Common myeloid progenitor, CD34-positive (primary cell): ENCODE data around the gene IZUMO1.

ENCODE experiments used
- CTCF ChIA-PET: fragments of 350-600 bp; sonication (Branson Sonifier 250); formaldehyde crosslinking; loops from one replicate; lab custom pipeline; 2021; ENCODE audit warnings: antibody characterized with exemption; lab: Charles Lee
- POLR2A ChIA-PET: fragments of 350-600 bp; sonication (Branson Sonifier 250); formaldehyde crosslinking; loops from one replicate; lab custom pipeline; 2021; ENCODE audit warnings: antibody characterized with exemption; lab: Charles Lee
- DNase-seq, 3 donors: peaks; one replicate each; pipeline versions ENCODE4 v3.0.0 to v3.0.0-alpha.2; 2013
- H3K27ac ChIP-seq, 2 experiments: 1 replicate in 1 of 2; 2 replicates in 1 of 2; pipeline ENCODE4 v1.7.0; 2013; ENCODE audit warnings: inconsistent platforms in 2 of 2, low read length in 2 of 2, mild to moderate bottlenecking in 2 of 2, low read depth in 1 of 2, moderate library complexity in 1 of 2; ENCODE audit not compliant: severe bottlenecking in 2 of 2, insufficient read depth in 1 of 2, poor library complexity in 1 of 2
- H3K27me3 ChIP-seq, 5 experiments: replicated peaks in 2 of 5; 1 replicate in 3 of 5; 2 replicates in 2 of 5; pipeline versions ENCODE4 v1.6.1 to v1.7.0; 2013; ENCODE audit warnings: low read length in 4 of 5, mild to moderate bottlenecking in 2 of 5, moderate library complexity in 2 of 5, inconsistent platforms in 1 of 5; ENCODE audit not compliant: insufficient read depth in 5 of 5, control insufficient read depth in 4 of 5
- H3K36me3 ChIP-seq, 4 experiments: 1 replicate in 2 of 4; 2 replicates in 2 of 4; pipeline versions ENCODE4 v1.6.1 to v1.7.0; 2013; ENCODE audit warnings: low read length in 3 of 4, control low read depth in 1 of 4, mild to moderate bottlenecking in 1 of 4; ENCODE audit not compliant: control insufficient read depth in 4 of 4, insufficient read depth in 4 of 4
- H3K4me1 ChIP-seq, 4 experiments: 1 replicate in 3 of 4; 2 replicates in 1 of 4; pipeline versions ENCODE4 v1.6.1 to v1.7.1; 2013; ENCODE audit warnings: low read length in 3 of 4, mild to moderate bottlenecking in 3 of 4, control low read depth in 1 of 4, inconsistent platforms in 1 of 4, moderate library complexity in 1 of 4; ENCODE audit not compliant: control insufficient read depth in 4 of 4, insufficient read depth in 4 of 4; ENCODE audit errors: control extremely low read depth in 1 of 4
- H3K4me3 ChIP-seq, 7 experiments: 1 replicate in 4 of 7; 2 replicates in 3 of 7; pipeline versions ENCODE4 v1.5.1 to v1.7.0; 2013; ENCODE audit warnings: mild to moderate bottlenecking in 7 of 7, low read length in 6 of 7, moderate library complexity in 6 of 7, inconsistent platforms in 2 of 7, low read depth in 2 of 7, control low read depth in 1 of 7; ENCODE audit not compliant: insufficient read depth in 4 of 7, control insufficient read depth in 1 of 7; ENCODE audit errors: extremely low read depth in 1 of 7
- H3K9me3 ChIP-seq, 5 experiments: 1 replicate in 4 of 5; 2 replicates in 1 of 5; pipeline versions ENCODE4 v1.6.1 to v1.7.1; 2013; ENCODE audit warnings: low read length in 4 of 5, mild to moderate bottlenecking in 2 of 5, inconsistent platforms in 1 of 5, low read depth in 1 of 5, moderate library complexity in 1 of 5; ENCODE audit not compliant: control insufficient read depth in 4 of 5, insufficient read depth in 2 of 5; ENCODE audit errors: control extremely low read depth in 1 of 5
- WGBS: methylation state at CpG from one replicate; pipeline ENCODE4 v1.1.5; 2013; ENCODE audit not compliant: insufficient coverage; 5-methylcytosine and 5-hydroxymethylcytosine counted together

IZUMO1 gene

DNA sequence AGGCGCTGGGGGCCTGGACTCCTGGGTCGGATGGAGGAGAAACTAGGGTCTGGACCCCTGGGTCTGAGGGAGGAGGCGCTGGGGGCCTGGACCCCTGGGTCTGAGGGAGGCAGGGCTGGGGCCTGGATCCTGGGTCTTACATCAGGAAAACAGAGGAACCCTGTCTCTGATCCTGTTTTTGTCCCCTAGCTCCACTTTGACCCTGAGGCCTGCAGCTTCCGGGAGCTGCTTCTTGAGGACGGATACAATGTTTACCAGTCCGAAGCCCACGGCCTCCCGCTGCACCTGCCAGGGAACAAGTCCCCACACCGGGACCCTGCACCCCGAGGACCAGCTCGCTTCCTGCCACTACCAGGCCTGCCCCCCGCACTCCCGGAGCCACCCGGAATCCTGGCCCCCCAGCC, 11.0 kb upstream of the IZUMO1 start:
- H3K36me3 ChIP-seq = no peaks in the 10 kb centered on the region
- CTCF ChIA-PET = interaction anchor here (1.1 to 1.4 kb wide), 2 partner anchors 9 to 25 kb away, joined by 3 read pairs; no protein-coding TSS in a partner anchor
- peaks cover 0 to 18% (median 12%) of the 10 kb centered on the region in 4 experiments for H3K4me1 ChIP-seq
- no peak overlapping the region for H3K4me3 ChIP-seq
- no peaks in the 10 kb centered on the region for H3K9me3 ChIP-seq
- H3K27me3 ChIP-seq = peaks cover 0 to 15% (median 15%) of the 10 kb centered on the region in 5 experiments
- 93% methylated on average over 9 of the region's 14 CpGs for whole genome bisulfite sequencing
- POLR2A ChIA-PET = no interaction called here
- no peak overlapping the region for H3K27ac ChIP-seq
- no peak for DNase-seq

GRCh38 chr19:48757089-48757675, 10.5 kb upstream of the IZUMO1 start:
- WGBS = 95% methylated on average over 9 of the region's 12 CpGs
- H3K4me1 ChIP-seq = peaks cover 0 to 24% (median 17%) of the 10 kb centered on the region in 4 experiments
- DNase-seq = no peak
- H3K9me3 ChIP-seq = no peaks in the 10 kb centered on the region
- peaks cover 0 to 21% (median 10%) of the 10 kb centered on the region in 5 experiments for H3K27me3 ChIP-seq
- H3K36me3 ChIP-seq = no peaks in the 10 kb centered on the region
- POLR2A ChIA-PET = no interaction called here
- H3K4me3 ChIP-seq = no peak overlapping the region
- CTCF ChIA-PET = interaction anchor here (1.4 kb wide), 1 partner anchor 10 kb away, joined by 3 read pairs; no protein-coding TSS in a partner anchor
- no peak overlapping the region for H3K27ac ChIP-seq

- 88% methylated on average over 9 of the region's 9 CpGs for WGBS
- Histone ChIP-seq H3K4me3 (no peak overlapping the region), H3K36me3 (no peaks in the 10 kb centered on the region), H3K4me1 (peaks cover 0 to 26% (median 21%) of the 10 kb centered on the region in 4 experiments), H3K9me3 (no peaks in the 10 kb centered on the region), H3K27ac (no peak overlapping the region), H3K27me3 (peaks cover 0 to 22% (median 7%) of the 10 kb centered on the region in 5 experiments)
- POLR2A ChIA-PET = no interaction called here
- no peak for DNase-seq
- CTCF ChIA-PET = no interaction called here
Observed at GRCh38 chr19:48756686-48757085, 10.0 kb upstream of the IZUMO1 start.

DNA sequence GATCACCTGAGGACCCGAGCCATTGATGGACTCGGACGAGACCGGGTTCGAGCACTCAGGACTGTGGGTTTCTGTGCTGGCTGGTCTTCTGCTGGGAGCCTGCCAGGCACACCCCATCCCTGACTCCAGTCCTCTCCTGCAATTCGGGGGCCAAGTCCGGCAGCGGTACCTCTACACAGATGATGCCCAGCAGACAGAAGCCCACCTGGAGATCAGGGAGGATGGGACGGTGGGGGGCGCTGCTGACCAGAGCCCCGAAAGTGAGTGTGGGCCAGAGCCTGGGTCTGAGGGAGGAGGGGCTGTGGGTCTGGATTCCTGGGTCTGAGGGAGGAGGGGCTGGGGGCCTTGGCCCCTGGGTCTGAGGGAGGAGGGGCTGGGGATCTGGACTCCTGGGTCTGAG, 9.5 kb upstream of the IZUMO1 start:
- Histone ChIP-seq H3K4me1 (peaks cover 0 to 30% (median 23%) of the 10 kb centered on the region in 4 experiments), H3K4me3 (no peak overlapping the region), H3K27ac (no peak overlapping the region), H3K9me3 (no peaks in the 10 kb centered on the region), H3K36me3 (no peaks in the 10 kb centered on the region), H3K27me3 (peaks cover 0 to 22% (median 7%) of the 10 kb centered on the region in 5 experiments)
- ChIA-PET CTCF (no interaction called here), POLR2A (no interaction called here)
- 98% methylated on average over 8 of the region's 11 CpGs for WGBS
- DNase-seq = no peak

DNA sequence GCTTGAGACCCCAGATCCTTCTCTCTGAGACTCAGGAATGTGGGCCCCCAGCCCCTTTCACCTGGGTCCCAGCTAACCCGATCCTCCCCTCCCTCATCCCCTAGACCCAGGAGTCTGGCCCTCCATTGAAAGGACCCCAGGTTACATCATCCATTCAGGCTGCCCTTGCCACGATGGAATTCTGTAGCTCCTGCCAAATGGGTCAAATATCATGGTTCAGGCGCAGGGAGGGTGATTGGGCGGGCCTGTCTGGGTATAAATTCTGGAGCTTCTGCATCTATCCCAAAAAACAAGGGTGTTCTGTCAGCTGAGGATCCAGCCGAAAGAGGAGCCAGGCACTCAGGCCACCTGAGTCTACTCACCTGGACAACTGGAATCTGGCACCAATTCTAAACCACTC, 9.1 kb upstream of the IZUMO1 start:
- Histone ChIP-seq H3K9me3 (no peaks in the 10 kb centered on the region), H3K4me3 (no peak overlapping the region), H3K27ac (no peak overlapping the region), H3K36me3 (no peaks in the 10 kb centered on the region), H3K27me3 (peaks cover 0 to 22% (median 7%) of the 10 kb centered on the region in 5 experiments), H3K4me1 (peaks cover 0 to 30% (median 23%) of the 10 kb centered on the region in 4 experiments)
- DNase-seq = no peak
- ChIA-PET POLR2A (no interaction called here), CTCF (no interaction called here)
- WGBS = 100% methylated on average over 4 of the region's 5 CpGs

DNA sequence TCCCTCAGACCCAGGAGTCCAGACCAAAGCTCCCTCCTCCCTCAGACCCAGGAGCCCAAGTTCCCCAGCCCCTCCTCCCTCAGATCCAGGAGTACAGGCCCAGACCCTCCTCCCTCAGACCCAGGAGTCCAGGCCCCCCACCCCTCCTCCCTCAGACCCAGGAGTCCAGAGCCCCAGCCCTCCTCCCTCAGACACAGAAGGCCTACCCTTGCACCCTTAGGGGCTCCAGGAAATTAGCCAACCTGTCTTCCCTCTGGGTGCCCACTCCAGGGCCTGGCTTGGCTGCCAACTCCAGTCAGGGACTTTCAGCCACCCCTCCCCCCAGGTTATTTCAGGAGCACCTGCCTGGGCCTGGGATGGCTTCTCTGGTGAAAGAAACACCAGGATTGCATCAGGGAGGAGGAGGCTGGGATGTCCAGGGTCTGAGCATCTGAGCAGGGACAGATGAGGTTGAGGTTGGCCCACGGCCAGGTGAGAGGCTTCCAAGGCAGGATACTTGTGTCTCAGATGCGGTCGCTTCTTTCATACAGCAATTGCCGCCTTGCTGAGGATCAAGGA, 8.5 kb upstream of the IZUMO1 start, which contains the start of gene FGF21:
Gene FGF21 (plus strand): TSS at position 441 of the 558 bp plus-strand sequence. CDS start 713 bp downstream, outside the sequence.
- Histone ChIP-seq H3K27me3 (peaks cover 0 to 22% (median 7%) of the 10 kb centered on the region in 5 experiments), H3K27ac (no peak within 1 kb of the TSS)
- POLR2A ChIA-PET = no interaction called here

More for the DNA sequence above, 8.5 kb upstream of the IZUMO1 start, which contains the start of gene FGF21:
- H3K4me3 ChIP-seq = no peak within 1 kb of the TSS
- peaks cover 0 to 3% (median under 1%) of the 10 kb centered on the region in 4 experiments for H3K36me3 ChIP-seq
- CTCF ChIA-PET = interaction anchor here (1.1 to 1.7 kb wide), 2 partner anchors 33 to 80 kb away, joined by 4 to 5 read pairs; no protein-coding TSS in a partner anchor
- peaks cover 0 to 25% (median 20%) of the 10 kb centered on the region in 4 experiments for H3K4me1 ChIP-seq
- DNase-seq = no peak
- no peaks in the 10 kb centered on the region for H3K9me3 ChIP-seq
- 98% methylated on average over 4 of the region's 4 CpGs for WGBS
